Parathyroid adenoma (tissue), 2 donors: ENCODE results near the gene FOXC2.
A peak's percentile ranks its signal among the peaks of the same experiment; 100 is the strongest.

Source experiments
- H2AFZ ChIP-seq: fragments of 300-600 bp; sonication (generic); one replicate; pipeline ENCODE4 v1.7.0; 2017; ENCODE audit warnings: antibody characterized with exemption, mild to moderate bottlenecking
- H3K27ac ChIP-seq: fragments of 300-600 bp; sonication (generic); one replicate; pipeline ENCODE4 v1.7.0; 2017
- H3K27me3 ChIP-seq: fragments of 300-600 bp; sonication (generic); one replicate; pipeline ENCODE4 v1.7.0; 2017; ENCODE audit warnings: low read length; ENCODE audit not compliant: control insufficient read depth, insufficient read depth
- H3K36me3 ChIP-seq: fragments of 300-600 bp; sonication (generic); one replicate; pipeline ENCODE4 v1.7.0; 2017; ENCODE audit warnings: low read length; ENCODE audit not compliant: control insufficient read depth, insufficient read depth
- H3K4me1 ChIP-seq: fragments of 300-600 bp; sonication (generic); one replicate; pipeline ENCODE4 v1.7.0; 2017; ENCODE audit warnings: control low read depth
- H3K4me2 ChIP-seq: fragments of 300-600 bp; sonication (generic); one replicate; pipeline ENCODE4 v1.7.0; 2017; ENCODE audit warnings: low read length
- H3K4me3 ChIP-seq: fragments of 300-600 bp; sonication (generic); one replicate; pipeline ENCODE4 v1.7.0; 2017; ENCODE audit warnings: low read depth, low read length
- H3K79me2 ChIP-seq: fragments of 300-600 bp; sonication (generic); one replicate; pipeline ENCODE4 v1.7.0; 2017; ENCODE audit warnings: control low read depth
- H3K9ac ChIP-seq: fragments of 300-600 bp; sonication (generic); one replicate; pipeline ENCODE4 v1.7.0; 2017; ENCODE audit warnings: mild to moderate bottlenecking
- H3K9me3 ChIP-seq: fragments of 300-600 bp; sonication (generic); one replicate; pipeline ENCODE4 v1.7.0; 2017; ENCODE audit warnings: low read length; ENCODE audit not compliant: control insufficient read depth
- CTCF ChIP-seq: fragments of 300-600 bp; sonication (generic); IDR thresholded peaks from one replicate; pipeline ENCODE4 v1.7.0; 2017; ENCODE audit warnings: antibody characterized with exemption, mild to moderate bottlenecking
- donor health status: primary hyperparathyroidism.

FOXC2 gene

GRCh38 chr16:86563469-86564345 is 2.9 kb upstream of the FOXC2 start:
- Histone ChIP-seq H3K27ac (no peak overlapping the region), H3K4me3 (peak overlapping the region; percentile 29), H2AFZ (peak overlapping the region; percentile 57)

GRCh38 chr16:86565181-86565631 is 1.4 kb upstream of the FOXC2 start:
- Histone ChIP-seq H3K4me2 (no peak overlapping the region), H3K27me3 (peaks cover 13% of the 10 kb centered on the region), H3K79me2 (no peaks in the 10 kb centered on the region), H3K4me3 (no peak overlapping the region), H3K27ac (no peak overlapping the region), H2AFZ (no peak overlapping the region), H3K4me1 (peaks cover 5% of the 10 kb centered on the region), H3K9me3 (no peaks in the 10 kb centered on the region), H3K36me3 (no peaks in the 10 kb centered on the region), H3K9ac (no peak overlapping the region)
- TF ChIP-seq CTCF, result no peak

More at GRCh38 chr16:86563469-86564345, 2.9 kb upstream of the FOXC2 start:
- H3K4me1 ChIP-seq, result peaks cover 5% of the 10 kb centered on the region
- no peaks in the 10 kb centered on the region for H3K36me3 ChIP-seq
- H3K9me3 ChIP-seq, result no peaks in the 10 kb centered on the region
- H3K79me2 ChIP-seq, result no peaks in the 10 kb centered on the region
- H3K9ac ChIP-seq, result no peak overlapping the region
- TF ChIP-seq CTCF, result peak; percentile 100
- H3K27me3 ChIP-seq, result peaks cover 13% of the 10 kb centered on the region
- H3K4me2 ChIP-seq, result peak overlapping the region; percentile 52

- Histone ChIP-seq H3K27ac (no peak overlapping the region), H3K36me3 (no peaks in the 10 kb centered on the region), H3K4me3 (no peak overlapping the region), H3K27me3 (peaks cover 13% of the 10 kb centered on the region), H3K4me1 (peaks cover 5% of the 10 kb centered on the region), H3K4me2 (no peak overlapping the region), H3K79me2 (no peaks in the 10 kb centered on the region), H2AFZ (no peak overlapping the region), H3K9me3 (no peaks in the 10 kb centered on the region), H3K9ac (no peak overlapping the region)
- TF ChIP-seq CTCF, result no peak
Measured at GRCh38 chr16:86565644-86566511, 751 bp upstream of the FOXC2 start.

- Histone ChIP-seq H3K4me1 (peaks cover 5% of the 10 kb centered on the region), H3K9ac (no peak overlapping the region), H3K9me3 (no peaks in the 10 kb centered on the region), H3K27me3 (peaks cover 15% of the 10 kb centered on the region), H3K4me3 (no peak overlapping the region), H3K4me2 (no peak overlapping the region), H3K36me3 (no peaks in the 10 kb centered on the region), H3K27ac (no peak overlapping the region), H2AFZ (no peak overlapping the region), H3K79me2 (no peaks in the 10 kb centered on the region)
- TF ChIP-seq CTCF, result no peak
Measured at GRCh38 chr16:86566966-86567700, 504 bp downstream of the FOXC2 start.
